ENCODE data around the gene P4HB. TPM values are rescaled to one million over a fixed set of nuclear protein-coding genes. Genes with fewer than 3 reads are reported as not detected.

The P4HB gene
- total RNA-seq, 1 donor from 2014 or later: 463 TPM

- DNase-seq (ENCODE audit: extremely low spot score in 2 of 2): no peak
- TF ChIP-seq POLR2A (IDR thresholded peaks at IDR 0.05) (no peak), POLR2AphosphoS5 (IDR thresholded peaks at IDR 0.05; ENCODE audit: insufficient read depth in 1 of 2, low read depth in 1 of 2) (no peak)
- TF ChIP-seq, protein P1, sequence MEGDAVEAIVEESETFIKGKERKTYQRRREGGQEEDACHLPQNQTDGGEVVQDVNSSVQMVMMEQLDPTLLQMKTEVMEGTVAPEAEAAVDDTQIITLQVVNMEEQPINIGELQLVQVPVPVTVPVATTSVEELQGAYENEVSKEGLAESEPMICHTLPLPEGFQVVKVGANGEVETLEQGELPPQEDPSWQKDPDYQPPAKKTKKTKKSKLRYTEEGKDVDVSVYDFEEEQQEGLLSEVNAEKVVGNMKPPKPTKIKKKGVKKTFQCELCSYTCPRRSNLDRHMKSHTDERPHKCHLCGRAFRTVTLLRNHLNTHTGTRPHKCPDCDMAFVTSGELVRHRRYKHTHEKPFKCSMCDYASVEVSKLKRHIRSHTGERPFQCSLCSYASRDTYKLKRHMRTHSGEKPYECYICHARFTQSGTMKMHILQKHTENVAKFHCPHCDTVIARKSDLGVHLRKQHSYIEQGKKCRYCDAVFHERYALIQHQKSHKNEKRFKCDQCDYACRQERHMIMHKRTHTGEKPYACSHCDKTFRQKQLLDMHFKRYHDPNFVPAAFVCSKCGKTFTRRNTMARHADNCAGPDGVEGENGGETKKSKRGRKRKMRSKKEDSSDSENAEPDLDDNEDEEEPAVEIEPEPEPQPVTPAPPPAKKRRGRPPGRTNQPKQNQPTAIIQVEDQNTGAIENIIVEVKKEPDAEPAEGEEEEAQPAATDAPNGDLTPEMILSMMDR (IDR thresholded peaks at IDR 0.05): no peak
- no peaks in the 10 kb centered on the region for H3K4me1 ChIP-seq
- intact Hi-C loops (cut with DNase I): no loop called here
- no peaks in the 10 kb centered on the region for H3K9me3 ChIP-seq
- no peaks in the 10 kb centered on the region for H3K36me3 ChIP-seq
- no peak overlapping the region for H3K4me3 ChIP-seq
- H3K27ac ChIP-seq: no peak overlapping the region
- H3K27me3 ChIP-seq: no peaks in the 10 kb centered on the region
Measured at GRCh38 chr17:81812571-81813370, 47.6 kb downstream of the P4HB start.

DNA sequence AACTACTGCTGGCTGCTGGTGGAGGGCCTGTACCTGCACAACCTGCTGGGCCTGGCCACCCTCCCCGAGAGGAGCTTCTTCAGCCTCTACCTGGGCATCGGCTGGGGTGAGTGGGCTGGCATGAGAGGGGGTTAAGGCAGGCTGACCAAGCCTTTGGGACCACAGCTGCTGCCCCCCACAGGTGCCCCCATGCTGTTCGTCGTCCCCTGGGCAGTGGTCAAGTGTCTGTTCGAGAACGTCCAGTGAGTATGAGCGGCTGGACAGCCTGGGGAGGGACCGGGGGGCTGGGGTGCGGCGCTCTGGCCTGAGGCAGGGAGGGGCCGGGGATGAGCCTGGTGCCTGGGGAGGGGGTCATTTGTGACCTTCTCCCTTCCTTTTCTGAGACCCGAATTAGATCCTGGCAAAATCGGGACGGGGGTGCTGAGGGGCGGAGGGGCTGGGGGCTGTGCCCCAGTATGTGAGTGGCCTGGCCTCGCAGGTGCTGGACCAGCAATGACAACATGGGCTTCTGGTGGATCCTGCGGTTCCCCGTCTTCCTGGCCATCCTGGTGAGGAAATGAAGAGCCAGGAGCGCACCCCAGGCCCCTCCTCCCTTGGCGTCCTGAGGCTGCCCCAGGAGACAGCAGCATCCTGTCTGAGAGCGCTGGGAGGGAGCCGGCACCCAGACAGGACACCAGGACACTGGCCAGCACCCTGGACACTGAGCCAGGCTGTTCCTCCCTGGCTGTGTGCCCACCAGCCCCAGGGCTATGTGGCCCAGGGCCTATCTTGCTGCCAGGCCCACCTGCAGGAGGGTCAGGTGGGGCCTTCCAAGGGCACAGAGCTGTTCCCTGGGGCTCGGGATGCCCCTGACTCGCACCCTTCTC is 48.4 kb downstream of the P4HB start:
- DNase-seq (ENCODE audit: extremely low spot score in 2 of 2): no peak
- no peak for TF ChIP-seq POLR2A (IDR thresholded peaks at IDR 0.05)
- TF ChIP-seq, protein P1 (IDR thresholded peaks at IDR 0.05): no peak
- TF ChIP-seq POLR2AphosphoS5 (IDR thresholded peaks at IDR 0.05; ENCODE audit: insufficient read depth in 1 of 2, low read depth in 1 of 2): no peak
- Histone ChIP-seq H3K27me3 (no peaks in the 10 kb centered on the region), H3K4me3 (no peak overlapping the region), H3K9me3 (no peaks in the 10 kb centered on the region), H3K36me3 (no peaks in the 10 kb centered on the region), H3K4me1 (no peaks in the 10 kb centered on the region), H3K27ac (no peak overlapping the region)
- intact Hi-C loops (cut with DNase I): no loop called here

- H3K9me3 ChIP-seq: no peaks in the 10 kb centered on the region
- intact Hi-C loops (cut with DNase I): no loop called here
- TF ChIP-seq, protein P1 (IDR thresholded peaks at IDR 0.05): no peak
- TF ChIP-seq POLR2AphosphoS5 (IDR thresholded peaks at IDR 0.05; ENCODE audit: insufficient read depth in 1 of 2, low read depth in 1 of 2) (no peak), POLR2A (IDR thresholded peaks at IDR 0.05) (no peak)
- no peak overlapping the region for H3K27ac ChIP-seq
- H3K4me1 ChIP-seq: no peaks in the 10 kb centered on the region
- no peaks in the 10 kb centered on the region for H3K27me3 ChIP-seq
- H3K4me3 ChIP-seq: no peak overlapping the region
- DNase-seq (ENCODE audit: extremely low spot score in 2 of 2): no peak
- H3K36me3 ChIP-seq: no peaks in the 10 kb centered on the region
Measured at GRCh38 chr17:81810892-81811704, 49.2 kb downstream of the P4HB start.

GRCh38 chr17:81810476-81810875 is 49.9 kb downstream of the P4HB start:
- Histone ChIP-seq H3K36me3 (no peaks in the 10 kb centered on the region), H3K4me3 (no peak overlapping the region), H3K4me1 (no peaks in the 10 kb centered on the region), H3K27ac (no peak overlapping the region), H3K27me3 (no peaks in the 10 kb centered on the region), H3K9me3 (no peaks in the 10 kb centered on the region)
- intact Hi-C loops (cut with DNase I): no loop called here
- DNase-seq (ENCODE audit: extremely low spot score in 2 of 2): no peak
- TF ChIP-seq, protein P1 (IDR thresholded peaks at IDR 0.05): no peak

Measured in vagina (tissue), 2 donors.